ENCODE results near the gene EREG. TPM values are rescaled to one million over a fixed set of nuclear protein-coding genes. Genes with fewer than 3 reads are reported as not detected.
A peak's percentile ranks its signal among the peaks of the same experiment; 100 is the strongest.

Gene EREG
- total RNA-seq, 1 donor from 2014 or later, result 31.1 TPM

DNA sequence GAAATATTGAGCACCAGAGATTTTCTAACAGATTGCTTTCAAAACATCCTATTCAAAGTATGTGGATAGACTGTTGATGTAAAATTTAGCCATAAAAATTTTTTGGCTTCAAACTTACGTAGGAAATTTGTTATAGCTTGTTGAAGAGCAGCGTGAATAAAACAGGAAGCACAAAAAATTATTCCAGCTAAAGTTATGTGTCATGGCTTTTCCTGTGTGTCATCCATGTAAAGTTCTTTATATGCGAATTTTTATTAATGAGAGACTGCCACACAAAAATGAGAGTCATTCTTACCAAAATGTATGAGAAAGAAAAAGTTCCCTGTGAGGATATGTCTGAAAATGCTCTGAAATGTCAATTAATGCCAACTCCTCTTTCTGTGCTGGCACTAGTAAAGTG lies 37.2 kb upstream of the EREG start:
- Histone ChIP-seq H3K4me3 (ENCODE audit: low read depth, low read length) (no peak overlapping the region), H3K36me3 (ENCODE audit: control insufficient read depth, insufficient read depth, low read length) (no peaks in the 10 kb centered on the region), H3K27me3 (ENCODE audit: control insufficient read depth, insufficient read depth, low read length) (no peaks in the 10 kb centered on the region)
- DNase-seq (ENCODE audit: low read depth), result peak; percentile 88
- FAIRE-seq, result no peak
- TF ChIP-seq, protein P1, sequence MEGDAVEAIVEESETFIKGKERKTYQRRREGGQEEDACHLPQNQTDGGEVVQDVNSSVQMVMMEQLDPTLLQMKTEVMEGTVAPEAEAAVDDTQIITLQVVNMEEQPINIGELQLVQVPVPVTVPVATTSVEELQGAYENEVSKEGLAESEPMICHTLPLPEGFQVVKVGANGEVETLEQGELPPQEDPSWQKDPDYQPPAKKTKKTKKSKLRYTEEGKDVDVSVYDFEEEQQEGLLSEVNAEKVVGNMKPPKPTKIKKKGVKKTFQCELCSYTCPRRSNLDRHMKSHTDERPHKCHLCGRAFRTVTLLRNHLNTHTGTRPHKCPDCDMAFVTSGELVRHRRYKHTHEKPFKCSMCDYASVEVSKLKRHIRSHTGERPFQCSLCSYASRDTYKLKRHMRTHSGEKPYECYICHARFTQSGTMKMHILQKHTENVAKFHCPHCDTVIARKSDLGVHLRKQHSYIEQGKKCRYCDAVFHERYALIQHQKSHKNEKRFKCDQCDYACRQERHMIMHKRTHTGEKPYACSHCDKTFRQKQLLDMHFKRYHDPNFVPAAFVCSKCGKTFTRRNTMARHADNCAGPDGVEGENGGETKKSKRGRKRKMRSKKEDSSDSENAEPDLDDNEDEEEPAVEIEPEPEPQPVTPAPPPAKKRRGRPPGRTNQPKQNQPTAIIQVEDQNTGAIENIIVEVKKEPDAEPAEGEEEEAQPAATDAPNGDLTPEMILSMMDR (IDR thresholded peaks at IDR 0.05; ENCODE audit: insufficient read depth, low read length, severe bottlenecking), result no peak

DNA sequence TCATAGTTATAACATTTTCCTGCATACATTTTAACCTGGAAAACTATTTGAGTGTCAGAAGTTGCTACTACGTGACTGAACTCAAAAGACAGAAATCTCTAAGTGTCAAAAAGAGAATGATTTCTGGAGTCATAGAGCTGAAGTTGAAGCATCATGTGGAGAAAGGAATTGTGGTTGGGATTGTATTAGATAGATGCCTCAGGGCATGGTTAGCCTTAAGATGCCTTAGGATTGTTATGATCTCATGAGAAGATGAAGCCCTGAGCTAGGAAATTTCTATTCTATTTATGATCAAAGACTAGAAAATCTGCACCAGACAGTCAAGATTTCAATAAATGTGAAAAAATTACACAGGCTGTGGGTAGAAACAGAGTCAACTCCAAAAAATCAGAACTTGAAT lies 36.4 kb upstream of the EREG start:
- TF ChIP-seq, protein P1 (IDR thresholded peaks at IDR 0.05; ENCODE audit: insufficient read depth, low read length, severe bottlenecking), result no peak
- peak; percentile 40 for DNase-seq (ENCODE audit: low read depth)
- Histone ChIP-seq H3K4me3 (ENCODE audit: low read depth, low read length) (no peak overlapping the region), H3K27me3 (ENCODE audit: control insufficient read depth, insufficient read depth, low read length) (no peaks in the 10 kb centered on the region), H3K36me3 (ENCODE audit: control insufficient read depth, insufficient read depth, low read length) (no peaks in the 10 kb centered on the region)
- no peak for FAIRE-seq

DNA sequence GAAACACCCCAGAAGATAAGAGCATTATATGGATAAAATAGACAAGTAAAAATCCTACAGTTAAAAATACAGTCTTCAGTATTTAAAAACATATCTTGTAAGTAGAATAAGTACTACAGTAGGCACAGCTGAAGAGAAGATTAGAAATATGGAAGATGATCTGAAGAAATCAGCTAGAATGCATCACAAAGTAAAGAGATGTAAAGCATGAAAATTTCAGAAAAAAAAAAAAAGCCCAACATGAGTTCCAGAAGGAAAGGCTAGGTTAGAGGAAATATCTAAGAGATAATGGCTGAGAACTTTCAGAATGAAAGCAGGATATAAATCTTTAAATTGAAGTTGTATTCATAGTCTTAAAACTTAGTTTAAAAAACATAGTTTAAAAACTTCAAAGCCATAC lies 35.6 kb upstream of the EREG start:
- H3K27me3 ChIP-seq (ENCODE audit: control insufficient read depth, insufficient read depth, low read length), result no peaks in the 10 kb centered on the region
- H3K36me3 ChIP-seq (ENCODE audit: control insufficient read depth, insufficient read depth, low read length), result no peaks in the 10 kb centered on the region
- FAIRE-seq (no peak), DNase-seq (ENCODE audit: low read depth) (no peak)
- H3K4me3 ChIP-seq (ENCODE audit: low read depth, low read length), result no peak overlapping the region
- TF ChIP-seq, protein P1 (IDR thresholded peaks at IDR 0.05; ENCODE audit: insufficient read depth, low read length, severe bottlenecking), result no peak

DNA sequence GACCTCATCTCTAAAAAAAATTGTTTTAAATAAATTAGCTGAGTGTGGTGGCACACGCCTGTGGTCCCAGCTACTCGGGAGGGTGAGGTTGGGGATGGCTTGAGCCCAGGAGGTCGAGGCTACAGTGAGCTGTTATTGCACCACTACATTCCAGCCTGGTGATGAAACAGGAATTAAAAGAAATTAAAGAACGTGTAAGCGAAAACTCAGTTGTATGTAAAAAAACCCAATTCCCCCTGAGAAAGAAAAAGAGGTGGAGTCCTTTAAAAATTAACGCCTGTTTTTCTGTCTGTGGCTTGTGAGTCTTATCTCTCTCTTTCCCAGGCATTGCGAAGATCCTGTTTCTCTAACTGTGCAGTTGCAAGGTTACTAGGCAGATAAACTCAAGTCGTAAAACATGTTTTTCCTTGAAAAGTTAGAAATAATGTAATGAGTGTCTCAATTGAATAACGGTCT lies 34.6 kb upstream of the EREG start:
- H3K36me3 ChIP-seq (ENCODE audit: control insufficient read depth, insufficient read depth, low read length), result no peaks in the 10 kb centered on the region
- no peak overlapping the region for H3K4me3 ChIP-seq (ENCODE audit: low read depth, low read length)
- no peak for DNase-seq (ENCODE audit: low read depth)
- TF ChIP-seq, protein P1 (IDR thresholded peaks at IDR 0.05; ENCODE audit: insufficient read depth, low read length, severe bottlenecking), result no peak
- FAIRE-seq, result no peak
- no peaks in the 10 kb centered on the region for H3K27me3 ChIP-seq (ENCODE audit: control insufficient read depth, insufficient read depth, low read length)

DNA sequence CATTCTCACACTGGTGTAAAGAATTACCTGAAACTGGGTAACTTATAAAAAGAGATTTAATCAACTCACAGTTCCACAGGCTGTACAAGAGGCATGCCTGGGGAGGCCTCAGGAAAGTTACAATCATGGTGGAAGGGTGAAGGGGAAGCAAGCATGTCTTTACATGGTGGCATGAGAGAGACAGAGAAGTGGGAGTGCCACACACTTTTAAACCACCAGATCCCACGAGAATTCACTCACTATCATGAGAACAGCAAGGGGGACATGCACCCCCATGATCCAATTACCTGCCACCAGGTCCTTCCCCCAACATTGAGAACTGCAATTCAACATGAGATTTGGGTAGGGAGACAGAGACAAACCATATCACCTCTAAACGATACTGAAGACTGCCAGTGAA lies 33.7 kb upstream of the EREG start:
- DNase-seq (ENCODE audit: low read depth), result no peak
- no peaks in the 10 kb centered on the region for H3K36me3 ChIP-seq (ENCODE audit: control insufficient read depth, insufficient read depth, low read length)
- TF ChIP-seq, protein P1 (IDR thresholded peaks at IDR 0.05; ENCODE audit: insufficient read depth, low read length, severe bottlenecking), result no peak
- no peak overlapping the region for H3K4me3 ChIP-seq (ENCODE audit: low read depth, low read length)
- no peaks in the 10 kb centered on the region for H3K27me3 ChIP-seq (ENCODE audit: control insufficient read depth, insufficient read depth, low read length)
- no peak for FAIRE-seq

DNA sequence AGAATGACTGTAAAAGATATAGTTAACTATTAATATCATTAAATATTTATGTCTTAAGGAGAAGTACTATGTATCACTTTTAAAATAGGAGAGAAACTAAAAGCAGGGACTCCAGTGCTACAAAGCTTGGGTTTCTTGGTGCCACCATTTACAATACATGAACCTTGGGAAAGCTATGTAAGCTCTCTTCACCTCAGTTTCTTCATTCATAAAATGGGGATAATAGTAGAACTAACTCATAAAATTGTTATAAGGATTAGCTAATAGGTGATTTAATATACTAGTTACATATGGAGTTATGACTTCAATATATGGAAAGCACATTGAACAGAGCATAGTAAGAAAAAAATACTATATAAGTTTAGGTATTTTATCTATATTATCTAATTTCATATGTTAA lies 33.0 kb upstream of the EREG start:
- Histone ChIP-seq H3K27me3 (ENCODE audit: control insufficient read depth, insufficient read depth, low read length) (no peaks in the 10 kb centered on the region), H3K36me3 (ENCODE audit: control insufficient read depth, insufficient read depth, low read length) (no peaks in the 10 kb centered on the region), H3K4me3 (ENCODE audit: low read depth, low read length) (no peak overlapping the region)
- DNase-seq (ENCODE audit: low read depth), result no peak
- no peak for FAIRE-seq
- TF ChIP-seq, protein P1 (IDR thresholded peaks at IDR 0.05; ENCODE audit: insufficient read depth, low read length, severe bottlenecking), result no peak

Data from bronchial epithelial cell (primary cell).